HCT116 (cell line): ENCODE results near the gene KHNYN. TPM values are rescaled to one million over a fixed set of nuclear protein-coding genes. Genes with fewer than 3 reads are reported as not detected.

Source experiments
- ATAC-seq: fragments of 200-7000 bp; cut with Tn5 transposase; 2 replicates; pipeline ENCODE4 v1.9.1; 2020; ENCODE audit warnings: mild to moderate bottlenecking, moderate library complexity
- BruUV-seq: library from RNA; stranded (reverse); fragments of 400-500 nt; replicated peaks from 2 replicates; lab custom pipeline; 2021; lab: Mats Ljungman, UMichigan
- CTCF ChIA-PET: fragments of 300-600 bp; sonication (Branson Sonifier 250); formaldehyde crosslinking; loops from one replicate; lab custom pipeline; 2021; ENCODE audit warnings: antibody characterized with exemption; lab: Charles Lee
- POLR2A ChIA-PET: fragments of 300-600, 350-600 bp; sonication (Branson Sonifier 250); formaldehyde crosslinking; loops from one replicate; lab custom pipeline; 2021; ENCODE audit warnings: antibody characterized with exemption; lab: Charles Lee
- RAD21 ChIA-PET, 2 experiments: fragments of 300-600 bp; sonication (Branson Sonifier 250); formaldehyde crosslinking; loops; one replicate each; lab custom pipeline; 2023; ENCODE audit warnings: low total read pairs in 2 of 2; ENCODE audit not compliant: uncharacterized antibody in 2 of 2, unreplicated experiment in 2 of 2, low non-redundant PET in 1 of 2; lab: Charles Lee
- DNase-seq: peaks from one replicate; pipeline ENCODE4 v3.0.0-alpha.2; 2010; ENCODE audit warnings: low read depth, low spot score
- H2AFZ ChIP-seq: fragments of 200-600 bp; shearing (Covaris generic), sonication (generic); 2 replicates; pipeline ENCODE4 v1.6.1; 2017; ENCODE audit warnings: low read depth, mixed run types, mixed read lengths, antibody characterized with exemption, low read length; ENCODE audit not compliant: poor library complexity, severe bottlenecking
- H3K27ac ChIP-seq: 2 replicates; pipeline ENCODE4 v1.5.1; 2012; ENCODE audit warnings: low read depth, low read length
- H3K27me3 ChIP-seq: fragments of 200-600 bp; sonication (generic); 2 replicates; pipeline ENCODE4 v1.6.1; 2016; ENCODE audit warnings: mixed run types, low read length, mixed read lengths; ENCODE audit not compliant: insufficient read depth
- H3K36me3 ChIP-seq, 2 experiments: fragments of 200-500 bp in 1 of 2; fragments of 200-600 bp in 1 of 2; sonication (Bioruptor generic) in 1 of 2; sonication (generic) in 1 of 2; 2 replicates each; pipeline versions ENCODE4 v1.5.1 to v1.6.1; 2014 to 2016; ENCODE audit warnings: low read length in 2 of 2, inconsistent platforms in 1 of 2, mixed read lengths in 1 of 2, mixed run types in 1 of 2; ENCODE audit not compliant: insufficient read depth in 2 of 2, control insufficient read depth in 1 of 2
- H3K4me1 ChIP-seq, 2 experiments: fragments of 200-600 bp in 1 of 2; sonication (generic) in 1 of 2; 2 replicates each; pipeline versions ENCODE4 v1.5.1 to v1.6.1; 2012 to 2017; ENCODE audit warnings: low read length in 2 of 2, inconsistent platforms in 1 of 2, mild to moderate bottlenecking in 1 of 2, mixed read lengths in 1 of 2, mixed run types in 1 of 2, moderate library complexity in 1 of 2; ENCODE audit not compliant: insufficient read depth in 2 of 2, control insufficient read depth in 1 of 2
- H3K4me2 ChIP-seq: fragments of 200-600 bp; sonication (generic); 2 replicates; pipeline ENCODE4 v1.6.1; 2017; ENCODE audit warnings: mixed run types, low read length, mixed read lengths
- H3K4me3 ChIP-seq, 2 experiments: fragments of 200-600 bp in 1 of 2; sonication (generic) in 1 of 2; replicated peaks in 1 of 2; 2 replicates each; pipeline ENCODE4 v1.5.1; 2011 to 2016; ENCODE audit warnings: low read length in 2 of 2, control low read depth in 1 of 2, low read depth in 1 of 2, mild to moderate bottlenecking in 1 of 2, mixed read lengths in 1 of 2, mixed run types in 1 of 2
- H3K79me2 ChIP-seq: fragments of 200-600 bp; sonication (generic); 2 replicates; pipeline ENCODE4 v1.6.1; 2017; ENCODE audit warnings: mild to moderate bottlenecking, mixed run types, low read length, moderate library complexity, mixed read lengths; ENCODE audit not compliant: insufficient read depth
- H3K9ac ChIP-seq: fragments of 200-600 bp; sonication (generic); 2 replicates; pipeline ENCODE4 v1.6.1; 2016; ENCODE audit warnings: low read length, mixed read lengths
- H3K9me2 ChIP-seq: fragments of 200-600 bp; sonication (generic), shearing (Covaris generic); 2 replicates; pipeline ENCODE4 v1.6.1; 2017; ENCODE audit warnings: mixed run types, mild to moderate bottlenecking, moderate library complexity; ENCODE audit not compliant: insufficient read depth
- H3K9me3 ChIP-seq, 2 experiments: fragments of 200-500 bp in 1 of 2; fragments of 200-600 bp in 1 of 2; sonication (Bioruptor generic) in 1 of 2; sonication (generic) in 1 of 2; 2 replicates each; pipeline ENCODE4 v1.6.1; 2014 to 2017; ENCODE audit warnings: low read length in 2 of 2, mixed read lengths in 2 of 2, inconsistent platforms in 1 of 2, low read depth in 1 of 2, mild to moderate bottlenecking in 1 of 2, mixed run types in 1 of 2, moderate library complexity in 1 of 2; ENCODE audit not compliant: control insufficient read depth in 1 of 2, insufficient read depth in 1 of 2
- H4K20me1 ChIP-seq: fragments of 200-600 bp; sonication (generic), shearing (Covaris generic); 2 replicates; pipeline ENCODE4 v1.6.1; 2017; ENCODE audit warnings: mixed run types, mild to moderate bottlenecking, moderate library complexity; ENCODE audit not compliant: insufficient read depth
- CBX3 ChIP-seq: IDR thresholded peaks from 2 replicates; pipeline ENCODE4 v1.6.1; 2012; ENCODE audit warnings: low read depth
- EGR1 ChIP-seq: IDR thresholded peaks from 2 replicates; pipeline ENCODE4 v1.6.1; 2012; ENCODE audit warnings: low read depth
- ELF1 ChIP-seq: IDR thresholded peaks from 2 replicates; pipeline ENCODE4 v1.6.1; 2012; ENCODE audit warnings: low read depth, borderline replicate concordance
- FOSL1 ChIP-seq: IDR thresholded peaks from 2 replicates; pipeline ENCODE4 v1.6.1; 2012; ENCODE audit warnings: low read depth
- MAX ChIP-seq: IDR thresholded peaks from 2 replicates; pipeline ENCODE4 v1.6.1; 2012
- POLR2A ChIP-seq: IDR thresholded peaks from 2 replicates; pipeline ENCODE4 v1.7.0; 2011; ENCODE audit warnings: borderline replicate concordance; ENCODE audit not compliant: insufficient read depth, insufficient read length; ENCODE audit errors: extremely low read depth
- YY1 ChIP-seq: IDR thresholded peaks from 2 replicates; pipeline ENCODE4 v1.6.1; 2011; ENCODE audit warnings: low read length, low read depth, moderate library complexity, mild to moderate bottlenecking; ENCODE audit not compliant: insufficient replicate concordance; ENCODE audit errors: extremely low read depth
- ZNF274 ChIP-seq: fragments of 200-500 bp; sonication (Bioruptor generic); IDR thresholded peaks from 2 replicates; pipeline ENCODE4 v1.6.1; 2014; ENCODE audit warnings: mild to moderate bottlenecking, low read depth, low read length, inconsistent platforms
- intact Hi-C: fragments of 100-400 bp; cut with micrococcal nuclease; formaldehyde crosslinking; loops from 2 replicates; pipeline ENCODE4 v1.10.0; 2022
- total RNA-seq: library from RNA; stranded (reverse); gene quantifications from one replicate; pipeline ENCODE4 v1.2.1, GENCODE V29; 2021; ENCODE audit not compliant: unreplicated experiment
- TF ChIP-seq, protein P1 (sequence below): IDR thresholded peaks from 2 replicates; pipeline ENCODE4 v1.6.1; 2011; ENCODE audit warnings: mild to moderate bottlenecking, low read length, moderate library complexity; ENCODE audit not compliant: insufficient replicate concordance; ENCODE audit errors: extremely low read depth

KHNYN gene
- total RNA-seq, 1 experiment from 2014 or later: 50.1 TPM

DNA sequence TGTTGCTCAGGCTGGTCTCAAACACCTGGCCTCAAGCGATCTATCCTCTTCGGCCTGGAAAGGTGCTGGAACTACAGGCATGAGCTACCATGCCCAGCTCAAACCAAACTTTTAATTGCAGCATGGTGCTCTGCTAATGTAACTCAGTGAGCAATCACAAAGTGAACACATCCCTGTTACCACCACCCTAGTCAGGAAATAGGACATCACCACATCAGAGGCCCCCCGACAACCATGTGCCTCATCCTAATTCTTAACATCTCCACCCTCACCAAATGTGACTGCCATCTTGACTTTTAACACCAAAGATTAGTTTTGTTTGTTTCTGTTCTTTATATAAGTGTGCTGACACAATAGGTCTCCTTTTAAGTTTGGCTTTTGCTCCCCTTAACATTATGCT is 35.6 kb downstream of the KHNYN start:
- Histone ChIP-seq H3K36me3 (no peaks in the 10 kb centered on the region), H3K4me2 (no peak overlapping the region), H3K9me3 (no peaks in the 10 kb centered on the region), H4K20me1 (no peaks in the 10 kb centered on the region), H3K9ac (no peak overlapping the region), H2AFZ (no peak overlapping the region), H3K9me2 (no peaks in the 10 kb centered on the region), H3K27ac (no peak overlapping the region), H3K79me2 (no peaks in the 10 kb centered on the region), H3K4me1 (no peaks in the 10 kb centered on the region), H3K27me3 (no peaks in the 10 kb centered on the region)
- ATAC-seq (no peak), DNase-seq (no peak)
- ChIA-PET RAD21 (no interaction called here), CTCF (no interaction called here), POLR2A (no interaction called here)
- BruUV-seq: no TSS peak
- intact Hi-C loops: no loop called here
- TF ChIP-seq, protein P1, sequence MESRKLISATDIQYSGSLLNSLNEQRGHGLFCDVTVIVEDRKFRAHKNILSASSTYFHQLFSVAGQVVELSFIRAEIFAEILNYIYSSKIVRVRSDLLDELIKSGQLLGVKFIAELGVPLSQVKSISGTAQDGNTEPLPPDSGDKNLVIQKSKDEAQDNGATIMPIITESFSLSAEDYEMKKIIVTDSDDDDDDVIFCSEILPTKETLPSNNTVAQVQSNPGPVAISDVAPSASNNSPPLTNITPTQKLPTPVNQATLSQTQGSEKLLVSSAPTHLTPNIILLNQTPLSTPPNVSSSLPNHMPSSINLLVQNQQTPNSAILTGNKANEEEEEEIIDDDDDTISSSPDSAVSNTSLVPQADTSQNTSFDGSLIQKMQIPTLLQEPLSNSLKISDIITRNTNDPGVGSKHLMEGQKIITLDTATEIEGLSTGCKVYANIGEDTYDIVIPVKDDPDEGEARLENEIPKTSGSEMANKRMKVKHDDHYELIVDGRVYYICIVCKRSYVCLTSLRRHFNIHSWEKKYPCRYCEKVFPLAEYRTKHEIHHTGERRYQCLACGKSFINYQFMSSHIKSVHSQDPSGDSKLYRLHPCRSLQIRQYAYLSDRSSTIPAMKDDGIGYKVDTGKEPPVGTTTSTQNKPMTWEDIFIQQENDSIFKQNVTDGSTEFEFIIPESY: no peak
- no peak for TF ChIP-seq MAX
- TF ChIP-seq ZNF274: no peak
- TF ChIP-seq ELF1: no peak
- no peak for TF ChIP-seq FOSL1
- no peak for TF ChIP-seq EGR1
- no peak for TF ChIP-seq POLR2A
- no peak for TF ChIP-seq YY1
- TF ChIP-seq CBX3: no peak
- TF ChIP-seq, all 23 proteins: peak for 0
- H3K4me3 ChIP-seq: no peak overlapping the region
